ENCODE results near the gene RCAN3. TPM values are rescaled to one million over a fixed set of nuclear protein-coding genes. Genes with fewer than 3 reads are reported as not detected.

Gene RCAN3
- total and polyA plus RNA-seq, 2 of the 13 experiments (the other 11 are each of a cell fraction or from before 2014, with no cell fraction given), result 12.2 to 13.3 TPM

DNA sequence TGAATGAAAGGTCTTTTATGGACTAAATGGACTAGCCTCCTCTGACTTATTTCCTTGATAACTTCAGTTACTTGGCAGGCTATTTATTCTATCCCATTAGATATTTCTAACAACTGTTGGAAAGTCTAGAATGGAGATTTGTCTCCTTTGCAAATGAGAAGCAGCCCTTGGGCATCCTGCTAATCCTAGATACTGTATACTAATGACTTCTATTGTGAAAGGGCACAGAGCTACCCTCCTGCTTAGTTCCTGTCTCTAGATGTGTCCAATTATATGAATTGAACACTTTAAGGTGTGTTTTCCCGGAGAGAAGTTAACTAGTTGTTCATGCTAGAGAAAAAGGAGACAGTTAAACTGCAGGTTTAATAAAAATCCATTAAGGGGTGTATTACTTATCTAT, 43.0 kb downstream of the RCAN3 start:
- no peak overlapping the region for H3K4me3 ChIP-seq (replicated peaks in 1 of 3; ENCODE audit: insufficient read depth in 1 of 3, low read depth in 2 of 3, low read length in 3 of 3)
- intact Hi-C loops (cut with micrococcal nuclease; ENCODE audit: unreplicated experiment) (no loop called here), in situ Hi-C loops (cut with HindIII; ENCODE audit: extremely low pct_ligation_motif_present, low pct_unique_long_range_greater_than_20kb) (loop anchor here (10.0 kb wide), 1 partner anchor 89 kb away; no protein-coding TSS in a partner anchor)
- FAIRE-seq, result no peak
- CTCF ChIA-PET (ENCODE audit: low intra/inter-chr PET ratio, low total read pairs), result no interaction called here
- H3K9me3 ChIP-seq (ENCODE audit: low read length), result no peaks in the 10 kb centered on the region
- DNase-seq (ENCODE audit: low spot score), result no peak
- POLR2A ChIA-PET, result no interaction called here
- no peak overlapping the region for H3K4me2 ChIP-seq (ENCODE audit: low read depth, low read length)
- H4K20me1 ChIP-seq (ENCODE audit: insufficient read depth, low read length), result no peaks in the 10 kb centered on the region
- no peak overlapping the region for H3K27ac ChIP-seq (ENCODE audit: extremely low read length, insufficient read depth, low read length)
- no peaks in the 10 kb centered on the region for H3K79me2 ChIP-seq (ENCODE audit: insufficient read depth, low read length)
- no peaks in the 10 kb centered on the region for H3K27me3 ChIP-seq (ENCODE audit: control insufficient read depth in 1 of 2, insufficient read depth in 2 of 2, low read length in 2 of 2)
- BruUV-seq (replicated peaks), result no TSS peak
- no peak for TF ChIP-seq SRSF4 (IDR thresholded peaks at IDR 0.05; ENCODE audit: low read depth, low read length, poor library complexity, severe bottlenecking)
- TF ChIP-seq TP53 (CRISPR knock-in tag; conservative IDR thresholded peaks at IDR 0.05), result no peak
- TF ChIP-seq PTBP1 (IDR thresholded peaks at IDR 0.05; ENCODE audit: low read depth, low read length, poor library complexity, severe bottlenecking), result no peak
- no peak for TF ChIP-seq RBM39 (IDR thresholded peaks at IDR 0.05; ENCODE audit: low read depth, low read length, poor library complexity, severe bottlenecking)
- no peak for TF ChIP-seq ZBTB21 (CRISPR knock-in tag; IDR thresholded peaks at IDR 0.05)
- TF ChIP-seq ZNF510 (CRISPR knock-in tag; IDR thresholded peaks at IDR 0.05; ENCODE audit: low read depth), result no peak
- TF ChIP-seq ZFP1 (CRISPR knock-in tag; IDR thresholded peaks at IDR 0.05), result no peak
- TF ChIP-seq SKI (IDR thresholded peaks at IDR 0.05; ENCODE audit: partially characterized antibody), result no peak
- no peak for TF ChIP-seq FOXP1 (IDR thresholded peaks at IDR 0.05)
- no peak for TF ChIP-seq FOXP1 (CRISPR knock-in tag; IDR thresholded peaks at IDR 0.05)
- no peak for TF ChIP-seq HOXA7 (CRISPR knock-in tag; IDR thresholded peaks at IDR 0.05)
- TF ChIP-seq, protein P1, sequence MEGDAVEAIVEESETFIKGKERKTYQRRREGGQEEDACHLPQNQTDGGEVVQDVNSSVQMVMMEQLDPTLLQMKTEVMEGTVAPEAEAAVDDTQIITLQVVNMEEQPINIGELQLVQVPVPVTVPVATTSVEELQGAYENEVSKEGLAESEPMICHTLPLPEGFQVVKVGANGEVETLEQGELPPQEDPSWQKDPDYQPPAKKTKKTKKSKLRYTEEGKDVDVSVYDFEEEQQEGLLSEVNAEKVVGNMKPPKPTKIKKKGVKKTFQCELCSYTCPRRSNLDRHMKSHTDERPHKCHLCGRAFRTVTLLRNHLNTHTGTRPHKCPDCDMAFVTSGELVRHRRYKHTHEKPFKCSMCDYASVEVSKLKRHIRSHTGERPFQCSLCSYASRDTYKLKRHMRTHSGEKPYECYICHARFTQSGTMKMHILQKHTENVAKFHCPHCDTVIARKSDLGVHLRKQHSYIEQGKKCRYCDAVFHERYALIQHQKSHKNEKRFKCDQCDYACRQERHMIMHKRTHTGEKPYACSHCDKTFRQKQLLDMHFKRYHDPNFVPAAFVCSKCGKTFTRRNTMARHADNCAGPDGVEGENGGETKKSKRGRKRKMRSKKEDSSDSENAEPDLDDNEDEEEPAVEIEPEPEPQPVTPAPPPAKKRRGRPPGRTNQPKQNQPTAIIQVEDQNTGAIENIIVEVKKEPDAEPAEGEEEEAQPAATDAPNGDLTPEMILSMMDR (CRISPR knock-in tag; IDR thresholded peaks at IDR 0.05), result no peak
- TF ChIP-seq, protein P2, sequence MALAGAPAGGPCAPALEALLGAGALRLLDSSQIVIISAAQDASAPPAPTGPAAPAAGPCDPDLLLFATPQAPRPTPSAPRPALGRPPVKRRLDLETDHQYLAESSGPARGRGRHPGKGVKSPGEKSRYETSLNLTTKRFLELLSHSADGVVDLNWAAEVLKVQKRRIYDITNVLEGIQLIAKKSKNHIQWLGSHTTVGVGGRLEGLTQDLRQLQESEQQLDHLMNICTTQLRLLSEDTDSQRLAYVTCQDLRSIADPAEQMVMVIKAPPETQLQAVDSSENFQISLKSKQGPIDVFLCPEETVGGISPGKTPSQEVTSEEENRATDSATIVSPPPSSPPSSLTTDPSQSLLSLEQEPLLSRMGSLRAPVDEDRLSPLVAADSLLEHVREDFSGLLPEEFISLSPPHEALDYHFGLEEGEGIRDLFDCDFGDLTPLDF (CRISPR knock-in tag; IDR thresholded peaks at IDR 0.05), result no peak
- TF ChIP-seq MLLT10 (CRISPR knock-in tag; IDR thresholded peaks at IDR 0.05), result no peak
- TF ChIP-seq ZMYM3 (CRISPR knock-in tag; IDR thresholded peaks at IDR 0.05), result no peak
- no peak for ATAC-seq
- no peak overlapping the region for H2AFZ ChIP-seq (ENCODE audit: low read length)
- no peaks in the 10 kb centered on the region for H3K36me3 ChIP-seq (replicated peaks in 1 of 2; ENCODE audit: control insufficient read depth in 1 of 2, insufficient read depth in 2 of 2, low read length in 2 of 2)
- H3K4me1 ChIP-seq (ENCODE audit: insufficient read depth, low read length), result peaks cover 66% of the 10 kb centered on the region
- H3K9ac ChIP-seq (ENCODE audit: insufficient read depth, low read depth, low read length), result no peak overlapping the region
- WGBS (ENCODE audit: low lambda C conversion rate), result 90% methylated on average over 1 of the region's 1 CpG

Data from HepG2 (cell line).